HCT116 (cell line): ENCODE measurements around the gene CAMK2D. TPM values are rescaled to one million over a fixed set of nuclear protein-coding genes. Genes with fewer than 3 reads are reported as not detected.

Source experiments
- ATAC-seq: fragments of 200-7000 bp; cut with Tn5 transposase; 2 replicates; pipeline ENCODE4 v1.9.1; 2020; ENCODE audit warnings: mild to moderate bottlenecking, moderate library complexity
- BruUV-seq: library from RNA; stranded (reverse); fragments of 400-500 nt; replicated peaks from 2 replicates; lab custom pipeline; 2021; lab: Mats Ljungman, UMichigan
- CTCF ChIA-PET: fragments of 300-600 bp; sonication (Branson Sonifier 250); formaldehyde crosslinking; loops from one replicate; lab custom pipeline; 2021; ENCODE audit warnings: antibody characterized with exemption; lab: Charles Lee
- POLR2A ChIA-PET: fragments of 300-600, 350-600 bp; sonication (Branson Sonifier 250); formaldehyde crosslinking; loops from one replicate; lab custom pipeline; 2021; ENCODE audit warnings: antibody characterized with exemption; lab: Charles Lee
- RAD21 ChIA-PET, 2 experiments: fragments of 300-600 bp; sonication (Branson Sonifier 250); formaldehyde crosslinking; loops; one replicate each; lab custom pipeline; 2023; ENCODE audit warnings: low total read pairs in 2 of 2; ENCODE audit not compliant: uncharacterized antibody in 2 of 2, unreplicated experiment in 2 of 2, low non-redundant PET in 1 of 2; lab: Charles Lee
- DNase-seq: peaks from one replicate; pipeline ENCODE4 v3.0.0-alpha.2; 2010; ENCODE audit warnings: low read depth, low spot score
- H2AFZ ChIP-seq: fragments of 200-600 bp; shearing (Covaris generic), sonication (generic); 2 replicates; pipeline ENCODE4 v1.6.1; 2017; ENCODE audit warnings: low read depth, mixed run types, mixed read lengths, antibody characterized with exemption, low read length; ENCODE audit not compliant: poor library complexity, severe bottlenecking
- H3K27ac ChIP-seq: 2 replicates; pipeline ENCODE4 v1.5.1; 2012; ENCODE audit warnings: low read depth, low read length
- H3K27me3 ChIP-seq: fragments of 200-600 bp; sonication (generic); 2 replicates; pipeline ENCODE4 v1.6.1; 2016; ENCODE audit warnings: mixed run types, low read length, mixed read lengths; ENCODE audit not compliant: insufficient read depth
- H3K36me3 ChIP-seq, 2 experiments: fragments of 200-500 bp in 1 of 2; fragments of 200-600 bp in 1 of 2; sonication (Bioruptor generic) in 1 of 2; sonication (generic) in 1 of 2; 2 replicates each; pipeline versions ENCODE4 v1.5.1 to v1.6.1; 2014 to 2016; ENCODE audit warnings: low read length in 2 of 2, inconsistent platforms in 1 of 2, mixed read lengths in 1 of 2, mixed run types in 1 of 2; ENCODE audit not compliant: insufficient read depth in 2 of 2, control insufficient read depth in 1 of 2
- H3K4me1 ChIP-seq, 2 experiments: fragments of 200-600 bp in 1 of 2; sonication (generic) in 1 of 2; 2 replicates each; pipeline versions ENCODE4 v1.5.1 to v1.6.1; 2012 to 2017; ENCODE audit warnings: low read length in 2 of 2, inconsistent platforms in 1 of 2, mild to moderate bottlenecking in 1 of 2, mixed read lengths in 1 of 2, mixed run types in 1 of 2, moderate library complexity in 1 of 2; ENCODE audit not compliant: insufficient read depth in 2 of 2, control insufficient read depth in 1 of 2
- H3K4me2 ChIP-seq: fragments of 200-600 bp; sonication (generic); 2 replicates; pipeline ENCODE4 v1.6.1; 2017; ENCODE audit warnings: mixed run types, low read length, mixed read lengths
- H3K4me3 ChIP-seq, 2 experiments: fragments of 200-600 bp in 1 of 2; sonication (generic) in 1 of 2; replicated peaks in 1 of 2; 2 replicates each; pipeline ENCODE4 v1.5.1; 2011 to 2016; ENCODE audit warnings: low read length in 2 of 2, control low read depth in 1 of 2, low read depth in 1 of 2, mild to moderate bottlenecking in 1 of 2, mixed read lengths in 1 of 2, mixed run types in 1 of 2
- H3K79me2 ChIP-seq: fragments of 200-600 bp; sonication (generic); 2 replicates; pipeline ENCODE4 v1.6.1; 2017; ENCODE audit warnings: mild to moderate bottlenecking, mixed run types, low read length, moderate library complexity, mixed read lengths; ENCODE audit not compliant: insufficient read depth
- H3K9ac ChIP-seq: fragments of 200-600 bp; sonication (generic); 2 replicates; pipeline ENCODE4 v1.6.1; 2016; ENCODE audit warnings: low read length, mixed read lengths
- H3K9me2 ChIP-seq: fragments of 200-600 bp; sonication (generic), shearing (Covaris generic); 2 replicates; pipeline ENCODE4 v1.6.1; 2017; ENCODE audit warnings: mixed run types, mild to moderate bottlenecking, moderate library complexity; ENCODE audit not compliant: insufficient read depth
- H3K9me3 ChIP-seq, 2 experiments: fragments of 200-500 bp in 1 of 2; fragments of 200-600 bp in 1 of 2; sonication (Bioruptor generic) in 1 of 2; sonication (generic) in 1 of 2; 2 replicates each; pipeline ENCODE4 v1.6.1; 2014 to 2017; ENCODE audit warnings: low read length in 2 of 2, mixed read lengths in 2 of 2, inconsistent platforms in 1 of 2, low read depth in 1 of 2, mild to moderate bottlenecking in 1 of 2, mixed run types in 1 of 2, moderate library complexity in 1 of 2; ENCODE audit not compliant: control insufficient read depth in 1 of 2, insufficient read depth in 1 of 2
- H4K20me1 ChIP-seq: fragments of 200-600 bp; sonication (generic), shearing (Covaris generic); 2 replicates; pipeline ENCODE4 v1.6.1; 2017; ENCODE audit warnings: mixed run types, mild to moderate bottlenecking, moderate library complexity; ENCODE audit not compliant: insufficient read depth
- CBX3 ChIP-seq: IDR thresholded peaks from 2 replicates; pipeline ENCODE4 v1.6.1; 2012; ENCODE audit warnings: low read depth
- CEBPB ChIP-seq: IDR thresholded peaks from 2 replicates; pipeline ENCODE4 v1.6.1; 2012; ENCODE audit warnings: low read depth
- EGR1 ChIP-seq: IDR thresholded peaks from 2 replicates; pipeline ENCODE4 v1.6.1; 2012; ENCODE audit warnings: low read depth
- ELF1 ChIP-seq: IDR thresholded peaks from 2 replicates; pipeline ENCODE4 v1.6.1; 2012; ENCODE audit warnings: low read depth, borderline replicate concordance
- EZH2 ChIP-seq: fragments of 200-600 bp; sonication (generic); IDR thresholded peaks from 2 replicates; pipeline ENCODE4 v1.6.1; 2017; ENCODE audit warnings: antibody characterized with exemption, mixed run types
- FOSL1 ChIP-seq: IDR thresholded peaks from 2 replicates; pipeline ENCODE4 v1.6.1; 2012; ENCODE audit warnings: low read depth
- JUND ChIP-seq: IDR thresholded peaks from 2 replicates; pipeline ENCODE4 v1.6.1; 2012
- POLR2A ChIP-seq: IDR thresholded peaks from 2 replicates; pipeline ENCODE4 v1.7.0; 2011; ENCODE audit warnings: borderline replicate concordance; ENCODE audit not compliant: insufficient read depth, insufficient read length; ENCODE audit errors: extremely low read depth
- POLR2AphosphoS5 ChIP-seq: IDR thresholded peaks from 2 replicates; pipeline ENCODE4 v1.6.1; 2011; ENCODE audit warnings: mild to moderate bottlenecking, low read depth, low read length, moderate library complexity
- RAD21 ChIP-seq: IDR thresholded peaks from 2 replicates; pipeline ENCODE4 v1.6.1; 2012; ENCODE audit warnings: low read depth, mild to moderate bottlenecking
- TCF7L2 ChIP-seq: IDR thresholded peaks from 2 replicates; pipeline ENCODE4 v1.7.0; 2011; ENCODE audit warnings: borderline replicate concordance, inconsistent platforms; ENCODE audit not compliant: insufficient read depth, insufficient read length; ENCODE audit errors: extremely low read depth
- YY1 ChIP-seq: IDR thresholded peaks from 2 replicates; pipeline ENCODE4 v1.6.1; 2011; ENCODE audit warnings: low read length, low read depth, moderate library complexity, mild to moderate bottlenecking; ENCODE audit not compliant: insufficient replicate concordance; ENCODE audit errors: extremely low read depth
- ZNF274 ChIP-seq: fragments of 200-500 bp; sonication (Bioruptor generic); IDR thresholded peaks from 2 replicates; pipeline ENCODE4 v1.6.1; 2014; ENCODE audit warnings: mild to moderate bottlenecking, low read depth, low read length, inconsistent platforms
- intact Hi-C: fragments of 100-400 bp; cut with micrococcal nuclease; formaldehyde crosslinking; loops from 2 replicates; pipeline ENCODE4 v1.10.0; 2022
- total RNA-seq: library from RNA; stranded (reverse); gene quantifications from one replicate; pipeline ENCODE4 v1.2.1, GENCODE V29; 2021; ENCODE audit not compliant: unreplicated experiment
- TF ChIP-seq, protein P1 (sequence below): IDR thresholded peaks from 2 replicates; pipeline ENCODE4 v1.6.1; 2012
- TF ChIP-seq, protein P2 (sequence below): IDR thresholded peaks from 2 replicates; pipeline ENCODE4 v1.6.1; 2011; ENCODE audit warnings: mild to moderate bottlenecking, low read length, moderate library complexity; ENCODE audit not compliant: insufficient replicate concordance; ENCODE audit errors: extremely low read depth
- TF ChIP-seq, protein P3 (sequence below): IDR thresholded peaks from 2 replicates; pipeline ENCODE4 v1.6.1; 2012
- TF ChIP-seq, protein P4 (sequence below), 3 experiments: fragments of 200-600 bp in 1 of 3; sonication (generic) in 1 of 3; IDR thresholded peaks in 2 of 3; conservative IDR thresholded peaks in 1 of 3; 2 replicates each; pipeline ENCODE4 v1.5.1; 2012 to 2017; ENCODE audit warnings: low read depth in 2 of 3, low read length in 2 of 3, antibody characterized with exemption in 1 of 3, borderline replicate concordance in 1 of 3, control low read depth in 1 of 3, mild to moderate bottlenecking in 1 of 3, mixed read lengths in 1 of 3, mixed run types in 1 of 3, moderate library complexity in 1 of 3; ENCODE audit not compliant: insufficient read depth in 1 of 3

CAMK2D gene
- total RNA-seq, 1 experiment from 2014 or later: 67.0 TPM

DNA sequence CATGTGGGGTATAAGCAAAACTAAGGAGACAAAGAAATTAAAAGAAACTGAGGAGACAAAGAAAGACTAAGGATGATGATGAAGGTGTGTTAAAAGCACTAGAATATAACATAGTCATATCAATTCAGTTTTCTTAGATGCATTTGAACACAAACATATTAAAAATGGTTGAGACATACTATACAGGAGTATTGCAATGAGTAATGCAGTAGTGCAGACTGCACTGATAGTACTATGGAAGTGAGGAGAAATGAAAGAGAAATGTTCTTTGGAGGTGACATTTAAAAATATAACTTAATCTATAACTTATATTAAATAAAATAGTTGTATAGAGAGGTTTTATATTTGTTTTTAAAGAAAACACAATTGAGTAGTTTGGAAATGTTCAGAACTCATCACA lies 279.2 kb downstream of the CAMK2D start (continued):
- TF ChIP-seq YY1: no peak
- no peak for TF ChIP-seq FOSL1
- no peak for TF ChIP-seq ELF1
- TF ChIP-seq POLR2A: no peak
- TF ChIP-seq EGR1: no peak
- TF ChIP-seq TCF7L2: no peak
- no peak for TF ChIP-seq CBX3
- TF ChIP-seq CEBPB: no peak

DNA sequence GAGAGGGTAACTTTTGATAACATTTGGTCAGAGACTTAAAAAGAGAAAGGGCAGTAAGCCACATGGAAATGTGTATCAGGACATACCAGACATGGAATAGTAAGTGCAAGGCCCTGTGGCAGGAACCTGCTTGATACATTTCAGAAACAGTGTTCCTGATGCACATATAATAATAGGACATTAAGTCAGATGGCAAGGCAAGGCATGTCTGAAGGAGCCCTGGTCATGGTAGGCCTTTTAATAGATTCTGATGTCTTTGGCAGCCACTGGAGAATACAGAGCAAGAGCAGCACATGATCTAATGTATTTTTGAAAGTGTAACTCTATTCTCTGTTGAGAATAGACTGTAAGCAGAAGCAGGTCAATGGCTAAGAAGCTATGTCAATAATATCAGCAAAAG lies 279.7 kb downstream of the CAMK2D start:
- H3K36me3 ChIP-seq: peaks cover 0 to 3% of the 10 kb centered on the region in 2 experiments; a peak in 1 of 4 replicates
- no peak overlapping the region for H3K4me2 ChIP-seq
- H3K27ac ChIP-seq: no peak overlapping the region
- no peak for ATAC-seq
- ChIA-PET POLR2A (no interaction called here), RAD21 (no interaction called here), CTCF (no interaction called here)
- H2AFZ ChIP-seq: no peak overlapping the region
- H3K4me3 ChIP-seq: no peak overlapping the region
- TF ChIP-seq RAD21 (no peak), POLR2AphosphoS5 (no peak), FOSL1 (no peak), POLR2A (no peak), EZH2 (no peak), TCF7L2 (no peak), YY1 (no peak), JUND (no peak), ZNF274 (no peak), ELF1 (no peak)
- TF ChIP-seq, protein P1, sequence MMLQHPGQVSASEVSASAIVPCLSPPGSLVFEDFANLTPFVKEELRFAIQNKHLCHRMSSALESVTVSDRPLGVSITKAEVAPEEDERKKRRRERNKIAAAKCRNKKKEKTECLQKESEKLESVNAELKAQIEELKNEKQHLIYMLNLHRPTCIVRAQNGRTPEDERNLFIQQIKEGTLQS: no peak
- TF ChIP-seq, protein P2, sequence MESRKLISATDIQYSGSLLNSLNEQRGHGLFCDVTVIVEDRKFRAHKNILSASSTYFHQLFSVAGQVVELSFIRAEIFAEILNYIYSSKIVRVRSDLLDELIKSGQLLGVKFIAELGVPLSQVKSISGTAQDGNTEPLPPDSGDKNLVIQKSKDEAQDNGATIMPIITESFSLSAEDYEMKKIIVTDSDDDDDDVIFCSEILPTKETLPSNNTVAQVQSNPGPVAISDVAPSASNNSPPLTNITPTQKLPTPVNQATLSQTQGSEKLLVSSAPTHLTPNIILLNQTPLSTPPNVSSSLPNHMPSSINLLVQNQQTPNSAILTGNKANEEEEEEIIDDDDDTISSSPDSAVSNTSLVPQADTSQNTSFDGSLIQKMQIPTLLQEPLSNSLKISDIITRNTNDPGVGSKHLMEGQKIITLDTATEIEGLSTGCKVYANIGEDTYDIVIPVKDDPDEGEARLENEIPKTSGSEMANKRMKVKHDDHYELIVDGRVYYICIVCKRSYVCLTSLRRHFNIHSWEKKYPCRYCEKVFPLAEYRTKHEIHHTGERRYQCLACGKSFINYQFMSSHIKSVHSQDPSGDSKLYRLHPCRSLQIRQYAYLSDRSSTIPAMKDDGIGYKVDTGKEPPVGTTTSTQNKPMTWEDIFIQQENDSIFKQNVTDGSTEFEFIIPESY: no peak
- TF ChIP-seq, protein P3, sequence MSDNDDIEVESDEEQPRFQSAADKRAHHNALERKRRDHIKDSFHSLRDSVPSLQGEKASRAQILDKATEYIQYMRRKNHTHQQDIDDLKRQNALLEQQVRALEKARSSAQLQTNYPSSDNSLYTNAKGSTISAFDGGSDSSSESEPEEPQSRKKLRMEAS: no peak
- TF ChIP-seq, protein P4, sequence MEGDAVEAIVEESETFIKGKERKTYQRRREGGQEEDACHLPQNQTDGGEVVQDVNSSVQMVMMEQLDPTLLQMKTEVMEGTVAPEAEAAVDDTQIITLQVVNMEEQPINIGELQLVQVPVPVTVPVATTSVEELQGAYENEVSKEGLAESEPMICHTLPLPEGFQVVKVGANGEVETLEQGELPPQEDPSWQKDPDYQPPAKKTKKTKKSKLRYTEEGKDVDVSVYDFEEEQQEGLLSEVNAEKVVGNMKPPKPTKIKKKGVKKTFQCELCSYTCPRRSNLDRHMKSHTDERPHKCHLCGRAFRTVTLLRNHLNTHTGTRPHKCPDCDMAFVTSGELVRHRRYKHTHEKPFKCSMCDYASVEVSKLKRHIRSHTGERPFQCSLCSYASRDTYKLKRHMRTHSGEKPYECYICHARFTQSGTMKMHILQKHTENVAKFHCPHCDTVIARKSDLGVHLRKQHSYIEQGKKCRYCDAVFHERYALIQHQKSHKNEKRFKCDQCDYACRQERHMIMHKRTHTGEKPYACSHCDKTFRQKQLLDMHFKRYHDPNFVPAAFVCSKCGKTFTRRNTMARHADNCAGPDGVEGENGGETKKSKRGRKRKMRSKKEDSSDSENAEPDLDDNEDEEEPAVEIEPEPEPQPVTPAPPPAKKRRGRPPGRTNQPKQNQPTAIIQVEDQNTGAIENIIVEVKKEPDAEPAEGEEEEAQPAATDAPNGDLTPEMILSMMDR (IDR thresholded peaks at IDR 0.05 in 2 of 3, conservative IDR thresholded peaks at IDR 0.05 in 1 of 3; ENCODE audit: borderline replicate concordance in 1 of 3, insufficient read depth in 1 of 3, low read depth in 2 of 3, low read length in 2 of 3): no peak
- H3K27me3 ChIP-seq: no peaks in the 10 kb centered on the region
- intact Hi-C loops: no loop called here
- no peaks in the 10 kb centered on the region for H4K20me1 ChIP-seq
- no peaks in the 10 kb centered on the region for H3K9me2 ChIP-seq
- BruUV-seq: no TSS peak
- H3K9me3 ChIP-seq: peaks cover 0 to 9% of the 10 kb centered on the region in 2 experiments; a peak in 2 of 4 replicates
- H3K79me2 ChIP-seq: no peaks in the 10 kb centered on the region
- H3K9ac ChIP-seq: no peak overlapping the region
- H3K4me1 ChIP-seq: peaks cover 0 to 5% of the 10 kb centered on the region in 2 experiments; a peak in 3 of 4 replicates
- DNase-seq: no peak
